ENCODE results near the gene CTRB2.

CTRB2 gene

DNA sequence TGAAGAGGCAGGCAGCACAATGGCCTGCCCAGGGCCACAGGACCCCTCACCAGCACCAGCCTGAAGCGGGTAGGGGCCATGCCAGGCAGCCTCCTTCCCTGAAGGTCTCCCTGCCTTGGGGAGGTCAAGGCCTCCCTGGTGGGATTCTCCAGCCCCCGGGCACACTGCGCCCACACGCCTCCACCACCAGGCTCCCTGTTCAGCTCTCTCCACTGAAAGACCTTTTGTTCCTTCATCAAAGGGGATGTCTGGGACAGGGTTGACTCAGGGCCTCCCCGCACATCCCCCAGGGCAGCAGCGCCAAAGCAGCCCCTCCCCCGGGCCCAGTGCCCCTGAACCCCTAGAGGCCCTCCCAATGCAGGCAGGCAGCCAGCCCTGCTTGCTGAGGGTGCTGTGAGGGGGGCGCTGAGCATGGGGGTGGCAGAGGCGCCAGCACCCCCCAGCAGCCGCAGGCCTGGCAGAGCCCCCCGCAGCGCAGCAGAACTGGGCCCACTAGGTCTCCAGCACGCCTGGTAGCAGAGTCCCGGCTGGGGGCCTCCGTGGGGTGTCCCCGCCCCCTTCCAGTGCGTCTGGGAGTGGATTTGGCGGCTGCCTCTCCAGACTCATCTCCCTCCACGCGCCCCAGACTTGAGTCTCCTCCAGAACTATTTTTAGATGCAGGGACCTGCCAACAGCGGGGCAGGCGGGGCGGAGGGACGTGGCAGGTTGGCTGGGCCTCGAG is 31.3 kb upstream of the CTRB2 start:
- Histone ChIP-seq H3K36me3 (no peaks in the 10 kb centered on the region), H4K20me1 (peaks cover 0 to 100% (median 12%) of the 10 kb centered on the region in 11 experiments; a peak in 11 of 22 replicates), H3K4me1 (peaks cover 0 to 21% (median 17%) of the 10 kb centered on the region in 10 experiments; a peak in 13 of 20 replicates), H3K27me3 (peaks cover 0 to 100% (median 0%) of the 10 kb centered on the region in 11 experiments; a peak in 7 of 22 replicates), H3K4me3 (no peak overlapping the region), H3K4me2 (peak overlapping the region in 9 of 11 experiments; percentile 13 to 81 (median 55); a peak in 16 of 22 replicates), H3K9ac (peak overlapping the region in 2 of 11 experiments; percentile 26 to 29; a peak in 2 of 22 replicates), H3K9me3 (replicated peaks in 1 of 11) (no peaks in the 10 kb centered on the region), H3K27ac (no peak overlapping the region)
- no peak for TF ChIP-seq Cebpa-rat (IDR thresholded peaks at IDR 0.05)

DNA sequence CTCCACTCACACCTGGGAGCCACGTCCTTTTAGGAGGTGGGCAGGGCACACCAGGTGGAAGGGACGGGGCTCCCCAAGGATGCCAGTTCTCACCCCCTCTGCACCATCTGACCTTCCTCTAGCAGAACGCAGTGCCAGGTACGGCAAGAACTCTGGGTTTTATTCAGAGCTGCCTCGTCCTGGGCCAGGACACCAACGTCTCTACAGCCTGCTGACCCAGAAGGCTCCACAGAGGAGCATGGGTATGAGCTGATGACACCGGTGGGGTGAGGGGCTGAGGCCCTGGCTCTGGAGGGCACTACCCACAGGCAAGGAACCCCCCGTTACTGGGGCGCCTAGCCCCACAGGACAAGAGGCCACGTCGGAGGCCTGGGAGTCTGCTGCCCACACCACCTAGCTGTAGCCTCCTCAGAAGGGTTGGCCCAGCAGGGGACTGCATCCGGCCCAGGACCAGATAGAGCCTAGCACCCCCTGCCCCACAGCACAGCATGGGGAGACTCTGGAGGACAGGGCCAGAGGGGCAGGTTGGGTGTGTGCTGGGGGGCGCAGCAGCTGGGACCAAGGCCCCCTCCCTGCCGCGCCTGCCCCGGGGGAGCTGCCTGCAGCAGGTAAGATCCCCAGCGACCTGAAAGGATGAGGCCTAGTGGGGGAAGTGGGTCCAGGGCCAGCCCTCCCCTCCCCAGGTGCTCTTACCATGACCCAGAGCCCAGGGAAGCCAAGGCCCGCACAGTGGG is 30.6 kb upstream of the CTRB2 start:
- H3K36me3 ChIP-seq = no peaks in the 10 kb centered on the region
- no peak overlapping the region for H3K4me3 ChIP-seq
- H3K4me2 ChIP-seq = peak overlapping the region in 8 of 11 experiments; percentile 40 to 81 (median 56); a peak in 13 of 22 replicates
- no peaks in the 10 kb centered on the region for H3K9me3 ChIP-seq (replicated peaks in 1 of 11)
- H3K27me3 ChIP-seq = peaks cover 0 to 100% (median 0%) of the 10 kb centered on the region in 11 experiments; a peak in 7 of 22 replicates
- no peak overlapping the region for H3K27ac ChIP-seq
- peak overlapping the region in 1 of 11 experiments; percentile 29; a peak in 1 of 22 replicates for H3K9ac ChIP-seq
- no peak for TF ChIP-seq Cebpa-rat (IDR thresholded peaks at IDR 0.05)
- H4K20me1 ChIP-seq = peaks cover 0 to 100% (median 12%) of the 10 kb centered on the region in 11 experiments; a peak in 11 of 22 replicates
- H3K4me1 ChIP-seq = peaks cover 0 to 21% (median 17%) of the 10 kb centered on the region in 10 experiments; a peak in 13 of 20 replicates

DNA sequence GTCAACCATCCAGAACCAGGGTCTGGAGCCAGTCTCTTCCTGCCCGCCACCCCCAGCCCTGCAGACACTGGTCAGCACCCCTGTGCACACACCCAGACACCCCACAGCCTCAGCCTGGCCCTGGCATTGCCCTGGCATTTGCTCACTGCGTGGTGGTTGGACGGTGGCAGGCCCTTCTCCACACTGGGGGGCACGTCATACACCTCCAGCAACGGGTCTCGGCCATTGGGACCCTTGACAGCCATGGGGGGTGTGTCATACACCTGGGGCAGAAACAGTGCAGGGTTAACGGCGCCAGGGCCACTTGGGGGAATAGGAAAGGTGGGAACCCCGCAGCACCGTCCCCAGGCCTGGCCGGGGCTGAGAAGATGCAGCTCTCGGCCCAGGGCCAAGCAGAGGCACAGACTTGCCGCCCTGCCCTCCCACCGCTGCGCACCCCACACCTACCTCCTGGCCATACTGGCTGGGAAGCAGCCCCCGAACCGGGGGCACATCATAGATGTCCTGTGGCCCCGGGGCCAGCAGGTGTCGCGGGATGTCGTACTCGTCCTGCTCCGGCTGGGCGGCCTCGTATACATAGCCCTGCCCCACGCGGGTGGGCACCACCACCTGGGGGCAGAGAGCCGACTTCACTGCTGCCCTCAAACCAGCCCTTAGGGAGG is 29.9 kb upstream of the CTRB2 start:
- Histone ChIP-seq H3K4me3 (no peak overlapping the region), H3K27me3 (peaks cover 0 to 100% (median 0%) of the 10 kb centered on the region in 11 experiments; a peak in 7 of 22 replicates), H3K9me3 (replicated peaks in 1 of 11) (no peaks in the 10 kb centered on the region), H3K9ac (no peak overlapping the region), H3K4me1 (peaks cover 0 to 21% (median 17%) of the 10 kb centered on the region in 10 experiments; a peak in 13 of 20 replicates), H3K36me3 (no peaks in the 10 kb centered on the region), H4K20me1 (peaks cover 0 to 100% (median 12%) of the 10 kb centered on the region in 11 experiments; a peak in 11 of 22 replicates), H3K4me2 (no peak overlapping the region), H3K27ac (no peak overlapping the region)
- TF ChIP-seq Cebpa-rat (IDR thresholded peaks at IDR 0.05) = no peak

DNA sequence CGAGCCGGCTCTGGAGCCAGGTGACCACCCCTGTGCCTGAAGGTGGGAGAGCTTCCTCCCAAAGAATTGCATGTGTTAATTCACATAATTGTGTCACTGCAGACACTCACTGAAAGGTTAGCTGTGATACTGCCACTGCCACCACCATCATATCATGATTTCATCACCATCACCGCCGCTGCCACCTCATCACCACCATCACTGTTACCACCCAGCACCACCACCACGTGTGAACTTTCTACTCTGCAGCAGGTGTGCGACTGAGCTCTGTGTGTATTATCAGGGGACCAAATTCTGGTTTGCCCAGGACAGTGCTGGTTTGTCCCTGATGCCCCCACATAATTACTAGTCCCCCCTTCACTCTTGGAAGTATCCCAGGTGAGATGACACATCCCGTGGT is 29.3 kb upstream of the CTRB2 start:
- no peak overlapping the region for H3K27ac ChIP-seq
- no peaks in the 10 kb centered on the region for H3K36me3 ChIP-seq
- H3K4me3 ChIP-seq = no peak overlapping the region
- TF ChIP-seq Cebpa-rat (IDR thresholded peaks at IDR 0.05) = no peak
- H4K20me1 ChIP-seq = peaks cover 0 to 99% (median 12%) of the 10 kb centered on the region in 11 experiments; a peak in 11 of 22 replicates
- H3K9me3 ChIP-seq (replicated peaks in 1 of 11) = no peaks in the 10 kb centered on the region
- H3K4me2 ChIP-seq = no peak overlapping the region
- H3K4me1 ChIP-seq = peaks cover 0 to 21% (median 17%) of the 10 kb centered on the region in 10 experiments; a peak in 13 of 20 replicates
- H3K27me3 ChIP-seq = peaks cover 0 to 100% (median 0%) of the 10 kb centered on the region in 11 experiments; a peak in 7 of 22 replicates
- no peak overlapping the region for H3K9ac ChIP-seq

DNA sequence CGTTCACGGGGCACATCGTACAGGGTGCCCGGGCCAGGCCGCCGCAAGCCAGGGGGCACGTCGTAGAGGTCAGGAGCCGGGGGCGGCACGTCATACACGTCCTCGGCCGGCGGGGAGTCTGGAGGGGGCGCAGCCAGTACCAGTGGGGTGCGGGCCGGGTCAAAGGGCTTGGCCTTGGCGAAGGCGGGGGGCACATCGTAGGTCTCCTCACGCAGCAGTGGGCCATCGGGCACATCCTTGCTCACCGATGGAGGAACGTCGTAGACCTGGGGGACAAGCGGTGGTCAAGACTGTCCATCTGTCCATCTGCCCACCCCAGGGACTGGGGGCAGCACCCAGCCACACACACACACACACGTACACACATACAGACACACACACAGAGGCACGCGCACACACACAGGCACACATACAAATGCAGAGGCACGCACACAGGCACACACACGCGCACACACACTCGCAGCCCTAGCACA is 28.8 kb upstream of the CTRB2 start:
- TF ChIP-seq Cebpa-rat (IDR thresholded peaks at IDR 0.05) = no peak
- no peak overlapping the region for H3K4me2 ChIP-seq
- H3K9ac ChIP-seq = no peak overlapping the region
- H3K9me3 ChIP-seq (replicated peaks in 1 of 11) = no peaks in the 10 kb centered on the region
- peaks cover 0 to 100% (median 0%) of the 10 kb centered on the region in 11 experiments; a peak in 7 of 22 replicates for H3K27me3 ChIP-seq
- H3K4me1 ChIP-seq = peaks cover 0 to 21% (median 17%) of the 10 kb centered on the region in 10 experiments; a peak in 13 of 20 replicates
- H3K36me3 ChIP-seq = no peaks in the 10 kb centered on the region
- H3K27ac ChIP-seq = no peak overlapping the region
- H4K20me1 ChIP-seq = peaks cover 0 to 98% (median 12%) of the 10 kb centered on the region in 11 experiments; a peak in 11 of 22 replicates
- H3K4me3 ChIP-seq = no peak overlapping the region

DNA sequence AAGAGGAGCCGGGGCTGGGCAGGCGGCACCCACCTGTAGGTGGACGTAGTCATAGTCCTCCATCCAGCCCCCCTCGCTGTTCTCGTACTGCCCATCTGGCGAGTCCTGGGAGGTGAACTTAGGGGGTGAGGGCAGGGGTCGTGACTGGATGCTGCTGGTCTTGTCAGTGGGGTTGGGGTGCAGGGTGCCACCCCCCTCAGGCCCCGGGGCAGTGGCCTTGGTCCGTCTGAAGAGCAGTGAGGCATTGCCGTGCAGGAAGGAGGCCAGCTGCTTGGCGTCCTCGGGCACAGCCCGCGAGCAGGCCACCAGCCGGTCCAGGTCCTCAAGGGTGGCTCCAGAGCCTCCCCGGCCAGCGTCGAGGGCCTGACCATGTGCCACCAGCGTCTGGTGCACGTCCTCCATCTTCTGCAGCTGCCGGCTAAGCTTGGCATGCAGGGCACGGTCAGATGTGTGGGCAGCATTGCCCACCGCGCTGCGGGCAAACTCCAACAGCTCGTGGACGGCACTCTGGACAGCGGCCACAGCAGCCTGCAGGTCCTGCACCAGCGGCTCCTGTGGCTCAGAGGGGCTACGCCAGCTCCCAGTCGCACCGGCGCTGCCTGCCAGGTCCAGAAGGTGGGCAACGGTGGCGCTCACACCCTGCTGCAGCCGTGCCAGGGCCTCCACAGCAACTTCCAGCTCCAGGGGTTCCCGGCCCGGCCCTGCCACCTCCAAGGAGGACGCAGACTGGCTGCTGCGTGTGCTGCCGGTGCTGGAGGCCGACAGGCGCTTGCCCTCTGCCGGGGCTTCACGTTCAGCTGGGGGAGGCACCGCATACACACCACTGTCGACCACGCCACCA is 28.1 kb upstream of the CTRB2 start:
- Histone ChIP-seq H3K9me3 (replicated peaks in 1 of 11) (no peaks in the 10 kb centered on the region), H4K20me1 (peaks cover 0 to 98% (median 12%) of the 10 kb centered on the region in 11 experiments; a peak in 11 of 22 replicates), H3K4me2 (no peak overlapping the region), H3K27ac (no peak overlapping the region), H3K9ac (no peak overlapping the region), H3K27me3 (peaks cover 0 to 100% (median 0%) of the 10 kb centered on the region in 11 experiments; a peak in 7 of 22 replicates), H3K36me3 (no peaks in the 10 kb centered on the region), H3K4me3 (no peak overlapping the region), H3K4me1 (peaks cover 0 to 21% (median 17%) of the 10 kb centered on the region in 10 experiments; a peak in 13 of 20 replicates)
- TF ChIP-seq Cebpa-rat (IDR thresholded peaks at IDR 0.05) = no peak

DNA sequence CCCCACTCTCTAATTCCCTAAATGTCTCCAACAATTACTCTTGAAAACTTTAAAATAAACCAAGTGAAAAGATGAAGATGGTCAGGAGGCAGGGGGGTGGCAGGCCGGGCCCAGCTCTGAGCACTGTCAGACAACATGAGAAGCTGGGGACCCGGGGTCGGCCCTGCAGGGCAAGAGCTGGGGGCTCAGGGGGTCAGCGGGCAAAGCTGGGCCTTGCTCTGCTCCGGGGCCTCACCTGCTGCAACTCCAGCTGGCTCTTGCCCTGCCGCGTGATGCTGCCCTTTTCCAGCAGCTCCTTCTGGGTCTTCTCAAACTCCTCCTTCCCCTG is 26.6 kb upstream of the CTRB2 start:
- H4K20me1 ChIP-seq = peaks cover 0 to 98% (median 11%) of the 10 kb centered on the region in 11 experiments; a peak in 11 of 22 replicates
- H3K4me2 ChIP-seq = no peak overlapping the region
- H3K27ac ChIP-seq = no peak overlapping the region
- no peak for TF ChIP-seq Cebpa-rat (IDR thresholded peaks at IDR 0.05)
- H3K4me3 ChIP-seq = no peak overlapping the region
- H3K27me3 ChIP-seq = peaks cover 0 to 100% (median 0%) of the 10 kb centered on the region in 11 experiments; a peak in 7 of 22 replicates
- H3K36me3 ChIP-seq = no peaks in the 10 kb centered on the region
- no peak overlapping the region for H3K9ac ChIP-seq
- H3K4me1 ChIP-seq = peaks cover 0 to 14% (median 10%) of the 10 kb centered on the region in 10 experiments; a peak in 13 of 20 replicates
- H3K9me3 ChIP-seq (replicated peaks in 1 of 11) = no peaks in the 10 kb centered on the region

DNA sequence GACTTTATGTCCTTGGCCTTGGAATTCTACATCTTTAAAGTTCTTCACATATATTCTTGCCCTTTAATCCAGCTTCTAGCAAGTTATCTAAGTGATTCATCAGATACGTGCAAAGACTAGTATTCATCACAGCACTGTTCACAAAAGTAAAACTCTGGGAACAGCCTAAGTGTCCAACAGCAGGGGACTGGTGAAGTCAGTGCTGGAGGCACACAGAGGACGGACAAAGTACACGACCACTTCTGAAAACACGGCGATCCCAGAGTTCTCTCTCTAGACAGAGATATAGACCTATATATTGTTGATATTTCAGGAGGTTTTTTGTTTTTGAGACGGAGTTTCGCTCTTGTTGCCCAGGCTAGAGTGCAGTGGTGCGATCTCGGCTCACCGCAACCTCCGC is 24.6 kb upstream of the CTRB2 start:
- peaks cover 0 to 100% (median 0%) of the 10 kb centered on the region in 11 experiments; a peak in 7 of 22 replicates for H3K27me3 ChIP-seq
- H3K9me3 ChIP-seq (replicated peaks in 1 of 11) = no peaks in the 10 kb centered on the region
- H3K27ac ChIP-seq = no peak overlapping the region
- no peak for TF ChIP-seq Cebpa-rat (IDR thresholded peaks at IDR 0.05)
- H3K4me2 ChIP-seq = no peak overlapping the region
- no peaks in the 10 kb centered on the region for H3K36me3 ChIP-seq
- no peak overlapping the region for H3K4me3 ChIP-seq
- peaks cover 0 to 98% (median 0%) of the 10 kb centered on the region in 11 experiments; a peak in 8 of 22 replicates for H4K20me1 ChIP-seq
- no peak overlapping the region for H3K9ac ChIP-seq
- peaks cover 0 to 5% (median 0%) of the 10 kb centered on the region in 10 experiments; a peak in 2 of 20 replicates for H3K4me1 ChIP-seq

Measured in BLaER1 treated with 17β-estradiol and CSF1 and Interleukin-3, amounts not matched to agents 10 nM and 100 nM (cell line).